Kidney (tissue), 14 donors: ENCODE data around the gene CAV2. TPM values are rescaled to one million over a fixed set of nuclear protein-coding genes. Genes with fewer than 3 reads are reported as not detected.

Experiments used
- DNase-seq, 5 donors: peaks; one replicate each; pipeline ENCODE4 v3.0.0-alpha.2; 2013 to 2020
- FAIRE-seq: peaks from 2 replicates; lab custom pipeline; 2012; peaks lifted over from hg19 to GRCh38; lab: Jason Lieb, UNC
- H3K27ac ChIP-seq, 2 donors: one replicate each; pipeline ENCODE4 v1.7.0; 2013; ENCODE audit warnings: low read depth in 2 of 2, low read length in 2 of 2, inconsistent platforms in 1 of 2
- H3K27me3 ChIP-seq: one replicate; pipeline ENCODE4 v1.7.1; 2013; ENCODE audit warnings: low read length, inconsistent platforms; ENCODE audit not compliant: control insufficient read depth, insufficient read depth
- H3K36me3 ChIP-seq, 3 donors: one replicate each; pipeline versions ENCODE4 v1.7.0 to v1.7.1; 2013; ENCODE audit warnings: low read length in 3 of 3, control low read depth in 1 of 3, inconsistent platforms in 1 of 3; ENCODE audit not compliant: insufficient read depth in 3 of 3, control insufficient read depth in 2 of 3
- H3K4me1 ChIP-seq, 3 donors: one replicate each; pipeline versions ENCODE4 v1.7.0 to v1.7.1; 2013; ENCODE audit warnings: low read length in 3 of 3, inconsistent platforms in 1 of 3, low read depth in 1 of 3; ENCODE audit not compliant: control insufficient read depth in 2 of 3, insufficient read depth in 2 of 3
- H3K4me3 ChIP-seq, 3 donors: one replicate each; pipeline versions ENCODE4 v1.7.0 to v1.8.1; 2013; ENCODE audit warnings: low read length in 3 of 3, control low read depth in 1 of 3, inconsistent platforms in 1 of 3
- H3K9ac ChIP-seq, 3 donors: one replicate each; pipeline versions ENCODE4 v1.7.0 to v1.7.1; 2013; ENCODE audit warnings: low read length in 3 of 3, control low read depth in 1 of 3, inconsistent platforms in 1 of 3
- H3K9me3 ChIP-seq, 3 donors: one replicate each; pipeline versions ENCODE4 v1.7.0 to v1.7.1; 2013; ENCODE audit warnings: low read length in 3 of 3, control low read depth in 1 of 3, inconsistent platforms in 1 of 3; ENCODE audit not compliant: control insufficient read depth in 2 of 3, insufficient read depth in 1 of 3
- CTCF ChIP-seq: IDR thresholded peaks from 3 replicates; pipeline ENCODE4 v1.5.1; 2012; ENCODE audit warnings: mild to moderate bottlenecking, moderate library complexity, borderline replicate concordance; ENCODE audit not compliant: insufficient read depth; ENCODE audit errors: extremely low read depth
- intact Hi-C: fragments of 100-400 bp; cut with DNase I; formaldehyde crosslinking; loops from one replicate; pipeline ENCODE4 v1.11.1; 2022
- polyA plus RNA-seq: library from polyadenylated mRNA; stranded (reverse); fragments of 350-450 nt; fragmentation: Illumina TruSeq; extraction: RNeasy Lipid Tissue Mini Kit (QIAGEN cat#74804); gene quantifications from one replicate; pipeline ENCODE4 v1.2.3, GENCODE V29; 2014; ENCODE audit warnings: low read depth, low replicate concordance; ENCODE audit not compliant: insufficient read depth
- total RNA-seq: library from RNA; stranded (reverse); fragmentation: NEBNext Ultra II Directional; extraction: Animal tissue kit (Norgen Biotek cat#: 25700); gene quantifications from one replicate; pipeline ENCODE4 v1.2.1, GENCODE V29; 2021
- donor health status: control.
- donor health status: control.
- donor health status: control.
- donor health status: control.
- donor health status: control.
- donor health status: DM: yes; HTN: yes; CAD: no.
- donor health status: Normal renal cell carcinoma (clear cell type).

CAV2 gene
- total and polyA plus RNA-seq, 2 donors from 2014 or later: 23.1 to 50.8 TPM

- H3K4me3 ChIP-seq: no peak overlapping the region
- DNase-seq: no peak
- H3K9ac ChIP-seq: no peak overlapping the region
- no peak for TF ChIP-seq CTCF
- no peaks in the 10 kb centered on the region for H3K36me3 ChIP-seq
- H3K4me1 ChIP-seq: peaks cover 0 to 8% (median 0%) of the 10 kb centered on the region in 3 donors
- peaks cover 12% of the 10 kb centered on the region for H3K27me3 ChIP-seq
- FAIRE-seq: no peak
- H3K9me3 ChIP-seq: no peaks in the 10 kb centered on the region
- intact Hi-C loops: no loop called here
- no peak overlapping the region for H3K27ac ChIP-seq
These were observed 29.7 kb downstream of the CAV2 start for GRCh38 chr7:116529250-116529649.

GRCh38 chr7:116530107-116530820 lies 30.7 kb downstream of the CAV2 start:
- Histone ChIP-seq H3K27ac (no peak overlapping the region), H3K9ac (no peak overlapping the region), H3K9me3 (no peaks in the 10 kb centered on the region), H3K36me3 (no peaks in the 10 kb centered on the region), H3K27me3 (peaks cover 12% of the 10 kb centered on the region), H3K4me1 (peaks cover 0 to 5% (median 0%) of the 10 kb centered on the region in 3 donors), H3K4me3 (no peak overlapping the region)
- FAIRE-seq (no peak), DNase-seq (no peak)
- TF ChIP-seq CTCF: no peak
- intact Hi-C loops: no loop called here

GRCh38 chr7:116532102-116532688 lies 32.7 kb downstream of the CAV2 start:
- intact Hi-C loops: no loop called here
- FAIRE-seq: no peak
- H3K4me3 ChIP-seq: no peak overlapping the region

More at GRCh38 chr7:116532102-116532688, 32.7 kb downstream of the CAV2 start:
- peaks cover under 1% of the 10 kb centered on the region for H3K27me3 ChIP-seq
- H3K36me3 ChIP-seq: no peaks in the 10 kb centered on the region
- H3K9me3 ChIP-seq: no peaks in the 10 kb centered on the region
- no peak overlapping the region for H3K9ac ChIP-seq
- no peak for DNase-seq
- no peak overlapping the region for H3K27ac ChIP-seq
- no peak for TF ChIP-seq CTCF
- no peaks in the 10 kb centered on the region for H3K4me1 ChIP-seq
